LHCN-M2 (cell line): Measurements from ENCODE around the gene KCTD16. TPM values are rescaled to one million over a fixed set of nuclear protein-coding genes. Genes with fewer than 3 reads are reported as not detected.

Experiments
- DNase-seq: peaks from one replicate; pipeline ENCODE4 v3.0.0-alpha.2; 2012; ENCODE audit warnings: low read depth
- total RNA-seq: library from RNA; depleted of rRNA; stranded (reverse); fragments of >200 nt; gene quantifications from 2 replicates; pipeline ENCODE4 v1.2.3, GENCODE V29; 2014

The KCTD16 gene
- total RNA-seq, 1 experiment from 2014 or later, result 0.11 TPM

DNA sequence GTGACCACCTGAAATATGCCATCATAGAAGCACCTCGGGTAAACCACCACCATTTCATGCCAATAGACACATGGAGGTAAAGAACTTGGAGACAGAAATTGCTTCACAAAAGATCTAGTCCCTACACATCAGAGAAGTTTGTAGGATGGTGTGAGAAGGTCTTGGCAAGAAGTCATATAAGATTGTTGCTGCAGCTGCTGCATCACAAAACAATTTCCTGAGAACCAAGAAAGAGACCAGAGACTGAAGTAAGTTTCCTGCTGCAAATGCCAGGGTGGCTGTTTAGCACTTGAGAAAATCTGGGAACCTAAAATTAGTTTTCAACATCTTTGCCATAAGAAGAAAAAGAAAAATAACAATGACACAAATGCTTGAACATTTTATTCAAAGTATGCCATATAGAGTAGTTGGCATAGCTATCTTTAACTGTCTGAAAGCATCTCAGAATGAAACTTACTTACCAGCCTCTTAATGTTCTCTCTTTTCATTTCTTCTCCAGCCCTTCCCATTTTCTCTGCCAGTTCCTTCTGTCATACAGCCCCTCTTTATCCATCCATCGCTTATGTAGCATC is 114.3 kb downstream of the KCTD16 start:
- DNase-seq, result peak; percentile 41

DNA sequence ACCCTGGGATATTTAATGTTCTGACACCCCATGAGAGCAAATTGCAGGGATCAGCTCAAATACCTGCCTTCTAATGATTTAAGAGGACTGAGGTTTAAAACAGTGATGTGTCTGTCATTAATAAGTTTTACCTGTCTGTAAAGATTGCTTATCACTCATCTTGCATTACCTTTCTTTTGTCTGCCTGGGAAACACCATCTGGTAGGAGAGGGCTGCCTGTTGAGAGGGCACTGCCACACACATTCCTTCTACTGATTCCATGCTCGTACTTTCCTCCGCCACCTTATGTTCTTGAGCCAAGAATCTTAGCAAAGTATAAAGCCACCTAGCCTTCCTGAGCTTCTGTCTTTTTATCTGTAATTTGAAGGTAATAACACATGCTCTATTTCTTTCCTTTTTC is 118.6 kb downstream of the KCTD16 start:
- no peak for DNase-seq

DNA sequence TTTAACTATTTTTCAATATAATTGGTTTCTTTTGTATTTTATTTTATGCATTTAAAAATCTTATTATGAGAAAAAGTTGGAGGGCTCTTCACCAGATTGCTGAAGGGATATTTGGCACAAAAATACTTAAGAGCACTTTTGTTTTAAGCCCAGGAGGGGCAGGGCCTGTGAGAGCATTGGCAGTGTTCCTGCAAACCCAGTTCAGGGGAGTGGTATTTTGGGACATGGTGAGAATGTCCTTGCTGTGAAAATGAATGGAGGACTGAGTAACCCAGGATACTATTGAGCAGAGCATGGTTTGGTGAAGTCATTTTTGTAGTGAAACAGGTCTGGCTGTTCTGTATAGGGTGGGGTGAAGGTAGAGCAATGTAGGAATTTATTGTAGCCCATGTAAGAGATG is 121.4 kb downstream of the KCTD16 start:
- DNase-seq, result no peak

DNA sequence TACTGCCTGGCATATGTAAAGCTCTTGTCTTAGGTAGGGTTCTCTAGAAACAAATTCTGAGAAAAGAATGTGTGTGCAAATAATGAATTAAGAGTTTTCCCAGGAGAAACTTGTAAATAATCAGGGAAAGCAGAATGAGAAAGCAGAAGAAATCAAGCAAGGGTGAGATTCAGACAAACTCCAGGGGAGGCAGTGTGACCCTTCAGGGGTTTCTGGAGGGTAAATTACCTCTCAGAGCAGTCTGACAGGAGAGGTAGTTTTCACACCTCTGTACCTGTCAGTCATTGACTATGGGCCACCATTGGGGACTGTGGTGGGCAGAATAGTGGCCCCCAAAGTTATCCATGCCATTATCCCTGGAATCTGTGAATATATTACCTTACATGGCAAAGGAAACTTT is 124.6 kb downstream of the KCTD16 start:
- DNase-seq, result no peak

DNA sequence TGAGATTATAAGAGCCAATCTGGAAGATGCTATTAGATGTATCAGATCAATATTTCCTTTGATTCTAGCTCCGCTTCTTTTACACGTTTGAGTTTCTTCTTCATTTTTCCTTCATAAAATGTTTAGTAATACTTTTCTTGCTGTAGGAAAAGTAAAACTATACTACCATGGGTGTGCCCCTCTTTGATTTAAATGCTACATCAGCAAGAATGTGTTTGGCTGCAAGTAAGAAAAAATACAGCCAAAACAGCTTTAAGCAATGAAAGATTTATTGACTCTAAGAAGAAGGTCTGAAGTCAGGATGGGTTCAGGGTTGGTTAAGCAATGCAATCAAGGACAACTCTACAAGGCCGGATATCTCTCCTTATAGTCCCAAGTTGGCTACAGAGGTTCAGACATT is 126.4 kb downstream of the KCTD16 start:
- DNase-seq, result no peak

DNA sequence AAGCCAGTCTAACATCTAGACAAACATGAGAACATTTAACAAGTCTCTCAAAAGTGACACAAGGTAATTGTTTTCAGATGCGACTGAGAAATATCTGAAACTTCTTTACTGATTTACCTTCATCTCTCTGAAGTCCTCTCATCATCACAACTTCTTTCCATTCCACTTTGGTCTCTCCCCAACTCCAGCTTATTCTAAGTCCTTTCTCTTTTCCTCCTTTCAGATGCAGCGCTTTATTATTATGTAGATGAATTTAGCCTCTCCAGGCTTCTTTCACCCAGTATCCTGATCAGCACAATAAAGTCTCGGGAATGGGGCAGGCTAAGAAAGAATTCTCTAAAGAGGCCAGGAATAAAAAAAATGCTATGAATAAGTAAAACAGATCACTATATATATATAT is 128.0 kb downstream of the KCTD16 start:
- no peak for DNase-seq

DNA sequence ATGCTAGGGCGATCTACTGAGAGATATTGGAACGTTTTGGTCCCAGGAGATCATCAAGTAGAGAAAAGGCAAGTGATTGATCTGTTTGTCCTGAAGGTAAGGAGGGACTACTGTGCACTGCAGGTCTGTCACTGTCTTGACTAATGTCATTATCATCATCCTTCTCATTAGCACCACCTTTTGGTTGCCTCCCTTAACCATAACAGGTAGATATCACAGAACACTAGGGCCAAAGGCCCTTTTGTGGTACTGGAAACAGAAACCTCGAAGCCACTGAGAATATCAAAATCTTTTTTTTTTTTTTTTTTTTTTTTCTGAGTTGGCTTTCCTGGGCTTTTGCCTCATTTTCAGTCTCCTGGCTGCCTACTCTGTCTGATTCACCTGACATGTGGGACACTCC is 134.0 kb downstream of the KCTD16 start:
- DNase-seq, result no peak

DNA sequence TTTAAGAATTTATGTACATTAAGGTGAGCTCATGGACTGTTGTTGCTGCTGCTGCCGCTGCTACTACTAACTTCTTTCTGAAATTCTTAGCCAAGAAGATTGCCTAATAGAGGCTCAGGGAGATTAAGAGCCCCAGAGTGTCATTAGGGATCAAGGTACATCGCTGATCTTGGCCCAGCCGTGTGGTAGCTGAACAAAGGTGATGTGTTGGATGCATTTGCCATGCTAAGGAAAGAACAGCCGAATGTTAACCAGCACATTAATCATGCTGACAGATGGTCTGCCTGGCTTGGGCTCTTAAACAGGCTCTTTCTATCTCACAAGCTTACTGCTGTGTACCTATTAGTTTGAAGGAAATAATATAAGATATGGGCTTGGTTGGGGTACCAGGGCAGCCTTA is 137.1 kb downstream of the KCTD16 start:
- DNase-seq, result no peak

DNA sequence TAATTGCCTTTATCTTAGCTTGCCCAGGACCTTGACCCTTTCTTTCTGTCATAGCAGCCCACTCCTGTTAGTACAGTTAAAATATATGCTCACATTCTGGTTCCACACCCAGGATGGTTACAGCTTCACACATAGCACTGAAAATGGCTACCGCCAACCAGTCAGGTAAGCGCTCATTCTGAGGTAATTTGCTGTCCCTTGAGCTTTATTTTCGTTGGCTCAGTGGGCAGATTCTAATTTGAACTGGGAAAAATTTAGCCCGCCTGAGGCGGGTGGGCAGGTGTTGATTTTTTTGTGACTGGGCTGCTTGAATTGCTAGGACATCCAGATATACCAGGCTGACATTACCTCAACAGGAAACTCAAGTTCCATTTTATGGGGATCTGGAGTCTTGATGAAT is 137.5 kb downstream of the KCTD16 start:
- DNase-seq, result no peak

DNA sequence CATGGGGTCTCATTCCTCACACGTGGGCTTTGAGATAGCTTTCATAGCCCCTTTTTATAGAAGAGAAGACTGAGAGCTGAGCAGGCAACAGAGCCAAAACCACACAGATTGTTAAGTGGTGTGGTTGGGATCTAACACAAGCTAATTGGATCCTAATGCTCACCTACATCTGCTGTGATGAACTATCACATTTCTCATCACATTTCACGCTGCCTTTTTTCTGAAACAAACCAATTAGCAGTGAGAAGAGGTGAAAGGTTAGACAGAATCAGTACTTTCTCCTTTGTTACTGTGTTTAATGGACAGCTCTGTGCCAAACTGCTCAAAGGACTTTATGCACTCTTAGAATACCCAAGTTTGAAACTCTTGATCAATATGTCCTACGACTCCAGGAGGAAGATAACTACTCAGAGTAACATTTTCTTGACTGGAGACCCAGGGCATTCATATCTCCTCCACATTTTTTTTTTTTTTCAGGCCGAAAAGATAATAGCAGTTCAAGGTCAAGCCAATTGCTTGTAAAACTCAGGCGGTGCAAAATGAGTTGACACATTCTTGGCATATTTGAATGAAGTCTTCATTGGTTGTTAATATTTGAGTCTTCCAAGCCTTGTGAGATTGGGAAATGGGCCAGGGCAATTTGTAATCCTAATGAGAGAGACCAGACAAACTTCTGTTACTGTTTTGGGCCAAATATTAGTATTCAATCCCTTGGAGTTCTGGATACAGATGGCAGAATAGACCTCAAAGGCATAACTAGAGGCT is 138.4 kb downstream of the KCTD16 start:
- DNase-seq, result peak; percentile 7

DNA sequence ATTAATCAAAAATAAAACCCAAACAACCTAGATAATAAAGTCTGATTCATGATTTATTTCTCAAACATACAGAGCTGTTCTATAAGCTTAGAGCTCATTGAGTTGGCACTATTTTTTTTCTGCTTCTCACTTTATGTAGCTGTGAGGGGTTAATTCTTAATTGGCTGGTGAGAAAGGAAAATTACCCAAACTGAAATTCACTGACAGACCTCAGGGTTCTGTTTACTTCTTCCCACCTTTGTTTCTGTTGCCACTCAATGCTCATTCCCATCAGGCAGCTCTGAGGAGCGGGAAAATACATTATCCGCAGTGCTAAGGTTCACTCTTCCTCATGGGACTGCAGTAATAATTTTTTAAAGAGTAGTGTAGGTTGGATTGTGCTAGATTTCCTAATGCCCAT is 139.9 kb downstream of the KCTD16 start:
- DNase-seq, result no peak

DNA sequence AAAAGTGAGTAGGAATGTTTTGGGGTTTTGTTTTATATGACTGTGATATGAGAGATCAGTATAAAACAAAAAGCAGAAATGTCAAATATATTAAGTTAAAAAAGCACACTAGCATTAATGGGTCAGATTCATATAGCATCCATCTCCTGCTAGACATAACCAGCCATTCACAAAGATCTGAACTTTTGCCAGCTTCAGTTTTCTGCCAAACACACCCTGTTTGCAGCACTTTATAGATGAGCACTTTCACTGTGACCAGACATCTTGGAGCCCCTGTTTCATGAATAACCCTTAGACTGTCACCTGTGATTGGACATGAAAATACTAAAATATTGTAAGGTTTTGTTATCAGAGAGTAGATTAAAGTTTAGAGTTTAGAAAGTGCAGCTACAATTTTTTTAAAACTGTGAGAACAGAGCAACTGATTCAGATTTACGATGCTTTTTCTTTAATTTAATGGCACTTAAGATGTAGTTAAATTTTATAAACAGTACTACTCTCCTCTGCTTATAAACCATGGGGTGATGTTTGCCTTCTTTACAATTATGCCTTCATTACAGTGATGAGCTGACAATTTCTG is 142.6 kb downstream of the KCTD16 start:
- no peak for DNase-seq

DNA sequence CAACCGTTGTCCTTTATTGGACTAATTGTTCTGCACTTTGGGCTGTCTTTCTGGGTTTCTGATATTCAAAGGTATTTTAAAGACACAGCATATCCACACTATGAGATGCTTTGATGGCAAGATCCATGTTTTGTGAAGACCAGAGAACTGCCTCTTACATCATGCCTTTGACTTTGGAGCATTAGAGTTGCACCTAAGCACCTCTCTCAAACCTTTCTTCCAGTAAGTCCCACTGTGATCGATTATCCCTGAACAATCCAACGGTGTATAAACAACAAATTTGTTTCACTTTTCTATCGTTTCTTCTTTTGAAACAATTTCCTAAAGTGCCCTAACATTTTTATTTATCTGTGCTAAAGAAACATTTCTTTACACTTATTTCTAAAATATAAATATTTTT is 144.4 kb downstream of the KCTD16 start:
- no peak for DNase-seq

DNA sequence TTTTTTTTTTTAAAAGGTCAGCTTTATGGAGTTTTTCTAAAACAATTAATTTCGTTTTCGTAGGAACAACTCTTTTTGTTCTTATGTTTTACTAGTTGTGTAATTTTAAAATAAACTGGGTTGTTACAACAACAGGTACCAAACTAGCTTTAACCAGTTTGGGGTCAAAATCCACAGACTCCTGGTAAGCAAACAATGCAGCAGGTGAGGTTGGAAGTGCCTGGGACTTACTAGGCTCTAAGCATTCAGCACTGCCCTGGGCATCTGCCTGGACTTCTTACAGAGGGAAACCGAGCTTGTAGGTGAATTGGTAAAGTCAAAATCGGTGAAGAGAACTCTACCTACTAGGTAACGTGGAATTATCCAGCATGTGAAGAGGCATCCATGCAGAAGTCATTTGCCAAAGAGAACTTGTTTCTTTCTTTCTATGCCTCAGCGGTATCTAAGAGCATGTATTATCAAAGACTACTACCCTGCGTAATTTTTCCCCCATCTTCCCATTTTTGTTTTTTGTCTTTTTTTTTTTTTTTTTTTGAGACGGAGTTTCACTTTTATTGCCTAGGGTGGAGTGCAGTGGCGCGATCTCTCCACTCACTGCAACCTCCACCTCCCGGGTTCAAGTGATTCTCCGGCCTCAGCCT is 145.4 kb downstream of the KCTD16 start:
- DNase-seq, result no peak

DNA sequence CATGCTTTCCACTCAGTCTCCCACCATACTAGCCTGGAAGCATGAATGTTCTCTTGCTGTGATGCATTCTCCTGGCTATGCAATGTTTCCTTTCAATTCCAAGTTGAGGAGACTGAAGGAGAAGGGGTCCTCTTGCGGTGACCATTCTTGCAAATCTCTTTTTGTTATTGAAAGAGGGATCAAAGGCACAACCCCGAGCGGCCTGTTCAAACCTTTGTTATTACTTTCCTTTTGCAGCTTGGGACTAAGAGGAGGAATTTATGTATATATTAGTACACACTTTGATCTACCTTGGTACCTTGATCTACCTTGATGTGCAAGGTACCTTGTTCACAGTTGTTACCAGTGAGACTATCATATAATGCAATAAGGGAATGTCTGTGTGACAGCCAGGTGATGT is 147.3 kb downstream of the KCTD16 start:
- no peak for DNase-seq

DNA sequence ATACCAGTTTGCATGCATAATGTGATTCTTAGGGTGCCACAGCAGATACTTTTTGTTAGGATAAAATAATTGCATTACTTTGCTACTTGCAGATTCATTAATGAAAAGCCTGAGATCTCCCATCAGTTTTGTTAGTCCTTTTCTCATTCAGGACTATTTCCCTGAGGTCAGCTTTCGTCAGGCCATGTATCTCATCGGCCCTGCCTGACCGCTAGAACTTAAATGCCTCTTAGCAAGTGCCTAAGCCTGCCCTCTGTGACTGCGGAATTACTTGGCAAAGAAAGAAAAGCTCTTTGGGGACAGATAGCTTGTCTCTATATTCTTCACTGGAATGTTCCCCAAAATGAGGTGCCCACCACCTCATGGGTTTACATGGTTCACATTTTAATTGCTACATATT is 147.8 kb downstream of the KCTD16 start:
- no peak for DNase-seq

DNA sequence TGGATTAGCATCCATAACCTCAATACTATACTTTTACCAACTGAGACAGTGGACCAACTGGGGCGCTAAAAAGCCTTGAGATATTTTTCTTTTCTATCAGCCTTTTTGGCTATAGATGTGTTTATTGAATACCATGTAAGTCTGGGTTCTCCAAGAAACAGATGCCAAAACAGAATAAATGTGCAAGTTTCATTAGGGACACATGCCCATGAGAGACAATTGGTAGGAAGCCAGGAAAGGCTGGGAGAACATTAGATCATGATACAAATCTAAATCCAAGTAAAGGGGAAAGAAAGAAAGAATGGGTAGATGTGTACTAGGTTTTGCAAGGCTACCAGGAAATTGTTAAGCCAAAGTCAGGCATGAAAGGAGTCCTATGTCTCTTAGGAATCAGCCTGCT is 152.5 kb downstream of the KCTD16 start:
- no peak for DNase-seq

DNA sequence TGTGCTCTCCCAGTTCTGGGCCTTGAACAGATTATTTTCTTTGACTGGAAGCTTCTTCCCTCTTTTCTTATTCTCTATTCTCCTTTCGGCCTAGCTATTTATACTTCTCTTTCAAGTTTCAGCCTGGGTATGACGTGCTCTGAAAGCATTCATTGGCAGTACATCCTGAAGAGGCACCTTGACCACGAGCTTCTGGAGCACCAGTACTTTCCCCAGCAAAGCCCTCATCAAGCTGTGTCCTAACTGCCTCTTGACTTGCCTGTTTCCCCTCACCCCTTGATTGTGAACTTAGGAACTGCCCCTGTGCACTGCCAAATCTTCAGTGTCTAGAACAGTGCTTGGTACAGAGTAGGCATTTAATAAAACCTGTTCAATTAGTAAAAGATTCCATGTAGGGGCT is 154.9 kb downstream of the KCTD16 start:
- DNase-seq, result no peak

DNA sequence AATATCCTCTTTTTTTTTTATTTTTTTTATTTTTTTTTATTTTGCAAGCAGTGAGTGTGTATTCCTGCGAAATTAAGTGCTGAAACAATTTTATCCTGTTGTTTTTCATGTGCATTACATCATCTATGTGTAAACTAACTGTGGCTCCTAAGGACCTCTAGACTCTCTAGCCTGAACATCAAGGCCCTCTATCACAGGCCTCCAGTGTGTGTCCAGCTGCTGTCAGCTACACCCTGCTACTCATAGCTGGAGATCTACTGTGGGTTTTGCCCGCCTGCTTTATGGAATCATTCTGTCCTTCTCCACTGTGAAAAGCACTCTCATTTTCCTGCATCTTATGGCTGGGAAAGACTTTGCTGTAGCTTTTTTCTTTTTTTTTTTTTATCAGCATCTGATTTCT is 157.8 kb downstream of the KCTD16 start:
- no peak for DNase-seq

DNA sequence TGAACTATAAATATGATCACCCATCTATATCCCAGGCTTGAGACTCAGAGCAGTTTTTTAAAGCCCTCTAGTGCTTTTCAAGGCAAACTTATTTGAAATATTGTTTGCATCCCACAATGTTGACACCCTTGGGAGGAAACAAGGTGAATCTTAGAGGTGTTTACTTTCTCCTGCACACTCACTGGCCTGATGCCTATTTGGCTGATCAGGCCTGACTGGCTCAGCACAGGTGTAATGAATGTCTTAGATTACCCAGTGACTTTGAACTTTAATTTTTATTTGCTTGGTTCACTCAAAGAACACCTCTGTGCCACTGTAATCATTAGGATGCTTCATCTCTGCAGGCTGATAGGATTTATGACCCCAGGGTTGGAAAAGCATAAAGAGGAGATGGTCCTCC is 158.3 kb downstream of the KCTD16 start:
- DNase-seq, result no peak

DNA sequence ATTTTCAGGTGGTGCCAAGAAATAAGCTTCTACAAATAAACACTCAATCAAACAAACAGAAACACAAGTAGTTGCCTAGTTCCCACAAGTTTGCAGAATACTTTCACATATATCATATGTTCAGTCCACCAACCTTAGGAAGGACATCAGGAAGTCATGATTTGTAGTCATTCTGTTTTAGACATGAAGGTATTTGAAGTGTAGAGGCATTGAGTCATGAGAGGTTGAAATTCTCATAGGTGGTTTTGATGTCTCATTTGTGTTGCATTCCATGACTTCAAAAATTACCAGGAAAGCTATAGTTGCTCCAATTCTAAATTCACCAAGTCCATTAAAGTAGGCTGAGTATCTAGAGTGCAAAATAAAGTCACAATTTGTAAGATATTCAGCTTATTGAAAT is 159.0 kb downstream of the KCTD16 start:
- no peak for DNase-seq

DNA sequence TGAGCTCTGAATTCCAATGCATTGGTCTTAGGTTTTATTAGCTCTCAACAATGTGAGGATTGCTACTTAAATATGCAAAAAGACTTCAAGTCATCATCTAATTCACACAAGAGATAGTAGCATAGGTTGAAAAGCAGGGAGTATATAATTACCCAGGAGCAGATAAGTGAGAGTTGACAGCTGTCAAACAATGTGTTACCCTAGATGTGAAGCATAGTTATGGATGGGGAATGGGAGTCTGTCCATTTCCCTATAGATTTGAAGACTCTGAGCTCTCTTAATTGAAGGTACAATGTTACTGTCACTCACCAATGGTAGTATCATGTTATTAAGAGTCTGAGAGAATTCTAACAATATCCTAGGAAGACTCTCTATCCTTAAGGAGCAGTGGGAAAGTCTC is 160.7 kb downstream of the KCTD16 start:
- DNase-seq, result no peak

DNA sequence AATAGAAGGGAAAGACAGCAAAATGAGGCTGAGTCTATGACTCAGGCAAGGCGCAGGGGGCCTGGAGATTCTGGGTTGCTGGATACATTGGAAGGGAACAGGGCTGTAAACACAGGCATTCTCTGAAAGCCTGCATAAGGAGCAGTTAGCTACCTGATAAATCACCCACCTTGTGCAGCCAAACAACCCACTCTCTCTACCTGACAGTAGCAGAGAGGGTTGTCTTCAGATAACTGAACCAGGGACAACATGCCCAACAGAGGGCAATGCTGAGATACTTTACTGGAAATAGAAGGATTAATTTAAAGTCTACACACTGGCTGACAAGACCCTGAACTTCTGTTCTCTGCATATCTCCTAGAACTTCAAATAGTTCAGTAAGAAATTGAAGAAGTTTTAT is 161.6 kb downstream of the KCTD16 start:
- peak; percentile 7 for DNase-seq
